ENCODE measurements around the gene ITM2C.
A peak's percentile ranks its signal among the peaks of the same experiment; 100 is the strongest.

ITM2C gene

DNA sequence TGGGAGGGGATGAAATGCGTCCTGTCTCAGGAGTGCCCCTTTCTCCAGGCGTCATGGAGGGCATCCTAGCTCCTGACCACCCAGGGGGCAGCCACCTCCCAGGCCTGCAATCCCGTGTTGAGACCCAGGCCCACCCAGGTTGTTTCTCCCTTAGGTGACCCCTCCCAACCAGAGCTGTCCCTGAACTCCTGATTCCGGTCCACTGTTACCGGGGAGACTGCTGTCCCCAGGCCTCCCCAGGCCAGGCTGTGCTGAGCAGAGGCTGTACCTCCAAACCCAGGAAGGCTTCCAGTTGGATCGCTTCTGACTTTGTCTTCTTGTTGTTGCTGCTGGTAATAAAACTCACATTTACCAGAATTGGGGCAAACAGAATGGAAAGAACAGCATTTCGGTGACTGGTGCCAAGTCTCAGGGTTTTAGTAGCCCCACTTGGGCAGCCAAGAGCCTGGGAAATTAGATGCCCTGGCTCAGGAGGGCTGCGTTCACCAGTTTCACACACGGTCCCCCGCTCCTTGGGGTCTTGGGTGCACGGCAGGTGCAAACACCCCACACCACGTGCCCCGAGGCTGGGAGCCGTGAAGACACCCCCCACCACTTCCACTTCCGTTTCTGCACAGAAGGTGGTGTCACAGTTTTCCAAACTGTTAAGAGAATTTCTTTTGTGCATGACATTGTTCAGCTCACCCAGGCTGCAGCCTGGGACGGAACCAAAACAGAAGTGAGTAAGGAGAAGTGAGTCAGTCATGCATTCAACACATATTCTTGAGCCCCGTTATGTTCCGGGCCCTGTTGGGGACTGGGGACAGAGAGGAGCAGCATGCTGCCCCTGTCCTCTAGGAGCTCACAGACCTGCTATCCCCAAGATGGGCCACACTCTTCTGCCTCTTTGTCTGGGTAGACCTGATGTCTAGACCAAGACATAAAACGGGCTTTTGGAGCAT, 29.4 kb downstream of the ITM2C start:
- no peak for DNase-seq

DNA sequence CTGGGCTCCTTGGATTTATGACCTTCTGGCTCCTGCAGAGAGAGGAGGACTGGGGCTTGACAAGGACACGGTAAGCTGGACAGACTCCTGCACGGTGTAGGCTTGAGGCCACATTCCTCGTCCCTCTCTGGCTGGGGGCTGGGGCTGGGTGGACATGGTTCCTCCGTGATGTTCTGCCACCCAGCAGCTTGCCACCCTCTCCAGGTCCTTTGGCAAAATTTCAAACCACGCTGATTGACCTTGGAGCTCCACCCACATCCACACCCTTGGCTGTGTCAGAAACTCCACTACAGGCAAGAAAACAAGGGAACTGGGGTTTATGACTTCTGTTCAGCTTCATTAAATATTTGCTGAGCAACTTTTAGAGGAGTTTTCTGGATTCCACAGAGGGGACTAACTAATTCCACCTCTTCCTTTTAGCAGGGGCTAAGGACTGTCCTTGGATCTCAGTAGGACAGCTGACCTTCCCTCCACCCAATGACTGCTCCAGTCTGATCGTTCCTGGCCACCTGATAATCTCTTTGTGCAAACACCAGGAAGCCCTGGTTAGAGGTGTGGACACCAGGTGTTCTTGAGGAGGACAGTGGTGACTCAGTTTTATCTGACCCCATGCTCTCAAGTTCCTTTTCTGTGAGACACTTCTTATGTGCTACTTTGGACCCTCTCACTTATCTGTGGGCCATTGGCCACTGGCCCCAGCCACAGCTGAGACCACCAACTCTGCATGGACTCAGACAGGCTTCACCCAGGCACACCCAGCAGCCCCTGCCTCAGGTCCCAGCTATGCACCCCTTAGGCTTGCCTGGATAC, 31.0 kb downstream of the ITM2C start:
- no peak for DNase-seq

- DNase-seq = no peak
Measured at GRCh38 chr2:230896346-230897115, 31.8 kb downstream of the ITM2C start.

GRCh38 chr2:230898016-230898712, 33.4 kb downstream of the ITM2C start:
- no peak for DNase-seq

DNA sequence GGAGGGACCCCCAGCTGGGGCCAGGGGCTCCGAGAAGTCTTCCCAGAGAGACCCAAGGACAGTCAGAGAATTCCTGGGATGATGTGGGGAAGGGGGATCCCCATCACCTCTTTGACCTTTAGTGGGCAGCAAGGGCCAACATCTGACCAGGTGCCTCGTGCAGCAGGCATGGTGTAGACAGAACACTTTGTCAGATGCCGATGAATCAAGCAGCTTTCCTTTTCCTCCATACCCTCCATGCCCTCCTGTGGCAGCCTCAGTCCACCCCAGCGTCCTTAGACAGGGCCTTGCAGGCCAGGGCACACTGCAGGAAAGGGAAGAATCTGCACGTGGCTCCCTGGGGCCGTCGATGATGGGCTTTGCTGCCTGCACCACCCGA, 34.0 kb downstream of the ITM2C start:
- DNase-seq = no peak

DNA sequence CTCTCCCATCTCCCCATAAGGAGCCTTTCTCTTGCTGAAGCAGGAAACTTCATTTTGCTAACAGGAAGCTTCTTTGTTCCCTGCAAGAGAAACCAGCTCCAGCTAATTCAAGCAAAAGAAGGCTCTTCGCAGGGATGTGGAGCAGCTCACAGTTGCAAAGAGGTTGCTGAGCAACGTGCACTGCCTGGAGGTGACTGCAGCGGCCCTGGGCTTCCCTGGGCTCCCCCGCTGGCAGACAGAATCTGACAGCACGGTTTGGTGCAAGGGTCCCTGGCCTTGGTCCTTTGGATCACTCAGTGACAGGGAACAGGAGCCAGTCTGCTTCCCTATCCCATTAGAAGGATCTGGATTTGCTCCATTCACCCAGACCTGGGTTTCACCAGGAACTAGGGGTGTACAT, 34.5 kb downstream of the ITM2C start:
- DNase-seq = no peak

GRCh38 chr2:230899786-230900185, 35.0 kb downstream of the ITM2C start:
- DNase-seq = peak in 1 of 5 donors; percentile 55

- DNase-seq = no peak
Measured at GRCh38 chr2:230900336-230900995, 35.7 kb downstream of the ITM2C start.

GRCh38 chr2:230901006-230901405, 36.3 kb downstream of the ITM2C start:
- DNase-seq = no peak

DNA sequence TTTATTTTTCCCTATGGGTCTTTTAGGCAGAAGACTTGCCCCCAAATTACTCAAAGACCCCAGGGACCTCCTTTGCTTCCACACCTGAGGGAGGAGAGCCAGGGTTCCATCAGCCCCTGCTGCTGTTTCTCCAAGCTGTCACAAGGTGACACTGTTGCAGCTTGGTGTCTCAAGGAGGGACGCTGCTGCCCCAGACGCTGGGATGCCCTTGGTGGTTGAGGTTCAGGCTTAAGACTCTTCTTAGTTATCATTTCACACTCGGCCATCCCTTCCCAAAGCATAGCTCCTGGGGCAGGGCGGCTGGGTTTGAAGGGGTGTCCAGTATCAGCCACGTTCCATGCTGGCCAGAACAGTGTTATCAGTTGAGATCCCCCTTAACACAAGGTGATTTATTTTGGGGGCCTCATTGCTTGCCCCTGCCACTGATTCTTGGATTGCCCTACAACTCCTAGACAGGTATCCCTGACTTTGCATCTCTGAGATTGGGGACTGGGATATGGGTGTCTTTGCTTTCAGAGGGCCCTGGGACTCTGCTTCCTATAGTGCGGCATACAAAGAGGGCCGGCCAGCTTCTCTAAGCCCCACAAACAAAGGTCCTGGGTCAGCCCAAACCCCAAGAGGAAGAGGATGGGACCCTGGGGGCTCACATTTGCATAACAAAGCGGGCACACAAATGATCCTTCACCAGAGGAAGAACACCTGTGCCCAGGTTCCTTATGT, 37.6 kb downstream of the ITM2C start:
- peak in 2 of 5 donors; percentile 22 to 75 for DNase-seq

GRCh38 chr2:230903231-230904150, 38.7 kb downstream of the ITM2C start:
- DNase-seq = no peak

DNA sequence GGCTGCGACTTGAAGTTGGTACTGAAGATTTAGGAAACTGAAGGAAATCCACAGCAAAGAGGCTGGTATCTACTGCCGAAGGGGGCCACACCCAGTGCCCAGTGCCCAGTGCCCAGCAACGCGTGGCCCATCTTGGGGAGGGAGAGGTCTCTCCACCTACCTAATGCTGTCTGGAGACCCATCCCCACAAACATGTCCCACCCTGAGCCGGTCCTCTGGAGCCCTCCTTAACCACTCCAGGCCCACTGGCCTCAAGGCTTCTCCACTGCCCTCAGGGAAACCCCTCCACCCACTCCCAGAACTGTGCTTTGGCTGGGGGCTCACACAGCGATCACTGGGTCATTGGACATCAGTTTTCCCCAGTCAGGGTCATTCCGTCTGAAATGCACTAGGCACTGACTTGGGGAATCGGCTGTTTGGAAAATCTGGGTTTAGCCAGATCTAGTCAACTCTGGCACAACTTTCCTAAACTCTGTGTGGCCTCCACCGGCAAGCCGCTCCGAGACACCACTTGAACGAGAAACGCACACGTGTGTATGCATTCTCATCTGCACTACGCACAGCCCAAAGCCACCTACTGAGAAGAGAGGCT, 40.2 kb downstream of the ITM2C start:
- no peak for DNase-seq

DNA sequence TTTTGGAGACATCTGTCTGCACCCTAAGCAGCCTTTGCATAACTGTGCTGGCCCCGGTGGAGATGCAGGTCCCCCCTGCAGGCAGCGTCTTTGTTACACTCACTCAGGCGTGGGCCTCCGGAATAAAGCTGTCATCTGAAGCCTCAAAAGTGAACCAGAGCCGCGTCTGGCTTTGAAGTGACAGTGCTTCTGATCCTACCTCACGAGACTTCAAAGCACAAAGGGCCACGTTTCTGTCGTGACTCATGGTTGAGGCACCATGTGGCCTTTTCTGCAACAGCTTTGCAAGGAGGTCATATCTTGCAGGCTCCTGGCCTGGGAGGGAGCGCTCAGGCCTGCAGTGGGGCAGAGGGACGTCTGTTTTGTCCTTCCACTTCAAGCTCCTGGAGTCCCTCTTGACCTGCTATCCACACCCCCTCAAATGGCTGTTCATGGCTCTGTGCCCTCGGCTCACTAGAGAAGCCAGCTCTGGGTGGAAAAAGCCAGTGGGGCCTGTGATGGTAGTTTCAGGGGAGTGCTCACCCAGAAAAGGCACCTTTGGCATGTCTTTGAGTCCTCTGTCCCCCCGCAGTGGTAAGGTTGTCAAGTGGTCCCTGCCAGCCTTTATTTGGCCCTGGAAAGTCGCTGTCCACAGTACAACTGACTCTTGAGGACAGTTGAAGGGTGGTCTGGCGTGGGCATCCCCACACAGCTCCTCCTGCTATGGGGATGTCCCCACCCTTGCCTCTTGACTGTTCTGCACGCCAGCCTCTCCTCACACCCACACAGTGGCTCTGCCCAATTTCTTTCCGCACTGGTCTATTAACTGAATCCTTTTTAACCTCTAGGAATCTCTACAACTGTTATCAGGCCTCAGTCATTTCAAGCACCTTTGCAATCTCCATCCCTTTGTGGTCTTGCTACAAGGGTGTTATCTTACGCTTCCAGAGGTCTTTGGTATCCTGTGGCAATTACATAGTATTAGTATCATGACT, 41.0 kb downstream of the ITM2C start:
- DNase-seq = peak; percentile 24 to 91 (median 40)

DNA sequence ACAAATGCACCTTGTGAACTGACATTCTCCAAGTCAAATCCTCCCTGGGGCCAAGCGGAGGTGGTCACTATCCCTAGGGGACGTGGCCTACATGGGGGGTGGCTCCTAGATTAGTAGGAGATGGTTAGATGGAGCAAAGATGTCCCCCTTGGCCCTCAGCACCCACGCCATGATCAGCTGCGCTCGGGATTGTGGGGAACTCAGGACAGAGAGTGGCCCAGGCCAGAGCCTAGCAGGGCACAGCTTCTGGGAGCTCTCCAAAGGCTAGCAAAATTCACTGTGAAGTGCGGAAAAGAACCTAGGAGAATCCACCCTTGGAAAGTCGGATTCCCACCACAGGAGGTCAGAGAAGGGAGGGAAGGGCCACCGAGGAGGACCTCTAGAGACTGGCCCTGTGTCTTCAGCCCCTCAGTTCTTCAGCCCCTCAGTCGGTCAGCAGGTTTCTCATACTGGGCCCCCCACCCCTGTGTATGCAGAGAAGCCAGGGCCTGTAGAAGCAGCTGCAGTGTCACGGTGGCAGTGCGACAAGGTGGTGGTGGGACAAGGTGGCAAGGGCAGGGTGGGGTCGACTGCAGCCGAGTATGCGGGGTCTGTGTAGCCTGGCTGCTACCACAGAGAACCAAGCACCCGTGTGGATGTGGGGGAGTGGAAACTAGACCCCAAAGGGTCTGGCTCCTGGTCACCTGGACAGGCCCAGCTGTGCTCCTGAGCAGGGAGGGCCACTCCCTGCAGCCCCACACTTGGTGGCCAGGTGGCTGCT, 41.9 kb downstream of the ITM2C start:
- no peak for DNase-seq

GRCh38 chr2:230907361-230908091, 42.8 kb downstream of the ITM2C start:
- no peak for DNase-seq

DNA sequence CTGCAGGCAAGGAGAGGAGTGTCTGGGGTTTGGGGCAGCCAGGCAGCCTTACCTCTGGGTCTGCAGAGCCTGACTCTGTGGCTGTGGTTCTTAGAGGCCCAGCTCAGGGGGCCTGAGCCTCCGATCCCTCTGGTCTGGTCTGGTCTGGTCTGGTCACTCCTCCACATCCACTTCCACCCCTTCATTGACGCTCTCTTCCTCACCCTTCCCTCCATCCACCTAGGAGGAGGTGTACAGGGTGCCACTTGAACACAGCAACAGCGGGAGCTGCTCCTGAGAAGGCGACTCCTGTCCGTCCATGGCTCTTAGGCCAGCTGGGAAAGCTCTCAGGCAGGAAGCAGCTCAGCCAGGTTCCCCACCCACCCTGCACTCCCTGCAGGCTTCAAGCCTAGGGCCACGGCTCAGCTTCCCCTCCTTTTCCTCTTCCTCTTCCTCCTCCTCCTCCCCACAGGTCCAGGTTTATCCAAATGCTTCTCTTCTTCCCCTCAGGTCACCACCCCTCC, 43.4 kb downstream of the ITM2C start:
- DNase-seq = no peak

Data from T-helper 1 cell (primary cell).